ENCODE results near the gene PKHD1.
A peak's percentile ranks its signal among the peaks of the same experiment; 100 is the strongest.
"Not testable (repeated sequence)": the region's sequence is repeated elsewhere in the genome, so short reads cannot be mapped to it uniquely, and the experiment has no call there.

The PKHD1 gene

GRCh38 chr6:51856508-51856907 lies 230.9 kb downstream of the PKHD1 start:
- no peak for DNase-seq

GRCh38 chr6:51855310-51856082 lies 231.9 kb downstream of the PKHD1 start:
- peak in 1 of 58 donors; percentile 2 for DNase-seq

- no peak for DNase-seq
These were observed 232.5 kb downstream of the PKHD1 start for GRCh38 chr6:51854876-51855275.

- DNase-seq = no peak
These were observed 233.1 kb downstream of the PKHD1 start for GRCh38 chr6:51854347-51854746.

- DNase-seq = not testable (repeated sequence)
These were observed 234.3 kb downstream of the PKHD1 start for GRCh38 chr6:51853109-51853508.

- no peak for DNase-seq
These were observed 240.9 kb downstream of the PKHD1 start for GRCh38 chr6:51846531-51846930.

GRCh38 chr6:51844336-51844735 lies 243.1 kb downstream of the PKHD1 start:
- DNase-seq = peak in 1 of 58 donors; percentile 0

- no peak for DNase-seq
These were observed 243.9 kb downstream of the PKHD1 start for GRCh38 chr6:51843456-51844056.

GRCh38 chr6:51842804-51843378 lies 244.5 kb downstream of the PKHD1 start:
- peak in 16 of 58 donors; percentile 1 to 35 (median 8) for DNase-seq

GRCh38 chr6:51842061-51842803 lies 245.2 kb downstream of the PKHD1 start:
- DNase-seq = no peak

- DNase-seq = no peak
These were observed 245.8 kb downstream of the PKHD1 start for GRCh38 chr6:51841626-51842025.

GRCh38 chr6:51839726-51840374 lies 247.6 kb downstream of the PKHD1 start:
- DNase-seq = no peak

- DNase-seq = no peak
These were observed 256.7 kb downstream of the PKHD1 start for GRCh38 chr6:51830666-51831065.

- no peak for DNase-seq
These were observed 259.8 kb downstream of the PKHD1 start for GRCh38 chr6:51827580-51827979.

- DNase-seq = no peak
These were observed 262.5 kb downstream of the PKHD1 start for GRCh38 chr6:51824940-51825339.

GRCh38 chr6:51820555-51820954 lies 266.9 kb downstream of the PKHD1 start:
- no peak for DNase-seq

GRCh38 chr6:51818520-51819022 lies 268.8 kb downstream of the PKHD1 start:
- no peak for DNase-seq

- DNase-seq = no peak
These were observed 269.6 kb downstream of the PKHD1 start for GRCh38 chr6:51817832-51818231.

GRCh38 chr6:51814418-51814817 lies 273.0 kb downstream of the PKHD1 start:
- no peak for DNase-seq

GRCh38 chr6:51813904-51814303 lies 273.5 kb downstream of the PKHD1 start:
- DNase-seq = no peak

GRCh38 chr6:51812231-51812630 lies 275.2 kb downstream of the PKHD1 start:
- no peak for DNase-seq
